PC-3 (cell line): ENCODE measurements around the gene CAPN10. TPM values are rescaled to one million over a fixed set of nuclear protein-coding genes. Genes with fewer than 3 reads are reported as not detected.

Experiments
- ATAC-seq: fragments of 200-7000 bp; cut with Tn5 transposase; 2 replicates; pipeline ENCODE4 v1.9.1; 2020; ENCODE audit warnings: mild to moderate bottlenecking, moderate library complexity
- BruUV-seq: library from RNA; stranded (reverse); fragments of 400-500 nt; replicated peaks from 2 replicates; lab custom pipeline; 2021; lab: Mats Ljungman, UMichigan
- CTCF ChIA-PET: fragments of 300-600 bp; sonication (Branson Sonifier 250); formaldehyde crosslinking; loops from one replicate; lab custom pipeline; 2022; ENCODE audit warnings: antibody characterized with exemption; lab: Charles Lee
- POLR2A ChIA-PET: fragments of 300-600 bp; sonication (Branson Sonifier 250); formaldehyde crosslinking; loops from one replicate; lab custom pipeline; 2022; ENCODE audit warnings: antibody characterized with exemption; ENCODE audit not compliant: unreplicated experiment; lab: Charles Lee
- DNase-seq: peaks from one replicate; pipeline ENCODE4 v3.0.0-alpha.2; 2015
- H2AFZ ChIP-seq: fragments of 300-600 bp; sonication (generic); 2 replicates; pipeline ENCODE4 v1.6.0; 2016; ENCODE audit warnings: antibody characterized with exemption, low read length
- H3F3A ChIP-seq: fragments of 300-600 bp; sonication (generic); one replicate; pipeline ENCODE4 v1.6.0; 2017; ENCODE audit warnings: antibody characterized with exemption, low read length, control low read depth, mild to moderate bottlenecking; ENCODE audit not compliant: unreplicated experiment
- H3K27ac ChIP-seq: fragments of 300-600 bp; sonication (generic); 2 replicates; pipeline ENCODE4 v1.5.1; 2016; ENCODE audit warnings: mild to moderate bottlenecking, low read length
- H3K27me3 ChIP-seq: fragments of 300-600 bp; sonication (generic); 2 replicates; pipeline ENCODE4 v1.6.1; 2016; ENCODE audit warnings: low read length, mixed read lengths
- H3K36me3 ChIP-seq: fragments of 300-600 bp; sonication (generic); 2 replicates; pipeline ENCODE4 v1.6.1; 2016; ENCODE audit warnings: low read depth, mixed run types, low read length, mixed read lengths
- H3K4me1 ChIP-seq: fragments of 300-600 bp; sonication (generic); 2 replicates; pipeline ENCODE4 v1.5.1; 2016; ENCODE audit warnings: low read length; ENCODE audit not compliant: insufficient read depth
- H3K4me2 ChIP-seq: fragments of 300-600 bp; sonication (generic); 2 replicates; pipeline ENCODE4 v1.6.0; 2016; ENCODE audit warnings: low read length
- H3K4me3 ChIP-seq: fragments of 300-600 bp; sonication (generic); 2 replicates; pipeline ENCODE4 v1.5.1; 2016; ENCODE audit warnings: mild to moderate bottlenecking, low read length, mixed read lengths
- H3K79me2 ChIP-seq: fragments of 300-600 bp; sonication (generic); 2 replicates; pipeline ENCODE4 v1.6.1; 2017; ENCODE audit warnings: low read length, mixed read lengths
- H3K9ac ChIP-seq: fragments of 300-600 bp; sonication (generic); 2 replicates; pipeline ENCODE4 v1.6.0; 2016; ENCODE audit warnings: mild to moderate bottlenecking, low read length
- H3K9me2 ChIP-seq: fragments of 300-600 bp; sonication (generic); replicated peaks from 2 replicates; pipeline ENCODE4 v1.6.1; 2016; ENCODE audit warnings: mixed run types, low read length, mixed read lengths
- H3K9me3 ChIP-seq: fragments of 300-600 bp; sonication (generic); 2 replicates; pipeline ENCODE4 v1.6.1; 2016; ENCODE audit warnings: low read length, mixed read lengths
- H4K20me1 ChIP-seq: fragments of 300-600 bp; sonication (generic); 2 replicates; pipeline ENCODE4 v1.6.1; 2016; ENCODE audit warnings: low read length, mixed read lengths
- EZH2 ChIP-seq: fragments of 300-600 bp; sonication (generic); IDR thresholded peaks from one replicate; pipeline ENCODE4 v1.6.1; 2017; ENCODE audit warnings: antibody characterized with exemption, mild to moderate bottlenecking, low read length; ENCODE audit not compliant: unreplicated experiment
- EZH2phosphoT487 ChIP-seq: fragments of 300-600 bp; sonication (generic); IDR thresholded peaks from 2 replicates; pipeline ENCODE4 v1.6.1; 2018; ENCODE audit warnings: mild to moderate bottlenecking, antibody characterized with exemption, low read length, borderline replicate concordance
- intact Hi-C: fragments of 100-400 bp; cut with micrococcal nuclease; formaldehyde crosslinking; loops from 2 replicates; pipeline ENCODE4 v1.9.0; 2023
- total RNA-seq: library from RNA; depleted of rRNA; stranded (reverse); fragments of >200 nt; gene quantifications from 2 replicates; pipeline ENCODE4 v1.2.3, GENCODE V29; 2014
- TF ChIP-seq, protein P1 (sequence below): fragments of 300-600 bp; sonication (generic); conservative IDR thresholded peaks from 2 replicates; pipeline ENCODE4 v1.5.1; 2017; ENCODE audit warnings: antibody characterized with exemption, low read depth, mild to moderate bottlenecking, low read length

CAPN10 gene
- total RNA-seq, 1 experiment from 2014 or later, result 32.2 TPM

DNA sequence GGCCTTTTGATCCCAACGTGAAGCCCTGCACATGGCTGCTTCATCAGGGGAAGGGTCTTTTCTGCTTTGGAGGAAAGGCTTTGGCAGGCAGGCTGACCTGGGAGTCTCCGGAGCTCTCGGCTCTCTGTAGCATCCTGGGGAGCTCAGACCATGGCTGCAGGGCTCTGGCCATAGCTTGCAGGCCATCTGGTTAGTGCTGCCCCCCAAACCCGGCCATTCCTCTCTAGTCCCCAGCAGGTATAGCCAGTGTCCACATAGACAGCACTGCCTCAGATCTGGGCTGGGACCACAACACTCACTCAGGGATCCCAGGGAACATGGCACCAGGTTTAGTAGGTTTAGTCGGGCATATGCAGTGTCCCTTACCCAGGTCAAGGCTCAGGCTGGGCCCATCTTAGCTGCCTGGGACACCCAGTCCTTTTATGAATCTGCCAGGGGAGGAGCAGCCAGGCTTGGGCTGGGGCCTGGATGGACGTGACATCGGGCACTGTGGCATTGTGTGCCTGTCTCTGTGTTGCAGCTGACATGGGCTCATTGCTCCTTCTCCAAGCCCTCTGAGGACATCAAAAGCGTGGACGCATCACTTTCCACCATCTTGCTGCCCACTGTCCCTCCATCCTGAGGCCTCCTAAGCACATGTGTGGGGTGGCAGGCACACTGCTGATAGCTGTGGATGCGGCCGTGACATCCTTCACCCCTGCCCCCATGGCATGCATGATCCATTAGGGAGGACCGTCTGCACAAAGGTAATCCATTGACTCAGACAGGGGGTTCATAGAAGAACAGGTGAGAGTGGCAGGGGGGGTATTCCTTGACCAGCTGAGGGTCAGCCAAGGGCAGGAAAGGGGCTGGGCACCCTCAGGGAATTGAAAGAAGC is 19.6 kb downstream of the CAPN10 start:
- H4K20me1 ChIP-seq, result no peaks in the 10 kb centered on the region
- no peak overlapping the region for H3K4me3 ChIP-seq
- no peak overlapping the region for H3K4me2 ChIP-seq
- no peaks in the 10 kb centered on the region for H3K4me1 ChIP-seq
- no peaks in the 10 kb centered on the region for H3K79me2 ChIP-seq
- ATAC-seq, result no peak
- H3K9me3 ChIP-seq, result no peaks in the 10 kb centered on the region
- intact Hi-C loops, result no loop called here
- no peak for DNase-seq
- no peak overlapping the region for H3K27ac ChIP-seq
- POLR2A ChIA-PET, result interaction anchor here (0.6 kb wide), 1 partner anchor 18 kb away, joined by 4 read pairs; no protein-coding TSS in a partner anchor
- no peaks in the 10 kb centered on the region for H3F3A ChIP-seq
- H3K9me2 ChIP-seq, result no peaks in the 10 kb centered on the region
- TF ChIP-seq, protein P1, sequence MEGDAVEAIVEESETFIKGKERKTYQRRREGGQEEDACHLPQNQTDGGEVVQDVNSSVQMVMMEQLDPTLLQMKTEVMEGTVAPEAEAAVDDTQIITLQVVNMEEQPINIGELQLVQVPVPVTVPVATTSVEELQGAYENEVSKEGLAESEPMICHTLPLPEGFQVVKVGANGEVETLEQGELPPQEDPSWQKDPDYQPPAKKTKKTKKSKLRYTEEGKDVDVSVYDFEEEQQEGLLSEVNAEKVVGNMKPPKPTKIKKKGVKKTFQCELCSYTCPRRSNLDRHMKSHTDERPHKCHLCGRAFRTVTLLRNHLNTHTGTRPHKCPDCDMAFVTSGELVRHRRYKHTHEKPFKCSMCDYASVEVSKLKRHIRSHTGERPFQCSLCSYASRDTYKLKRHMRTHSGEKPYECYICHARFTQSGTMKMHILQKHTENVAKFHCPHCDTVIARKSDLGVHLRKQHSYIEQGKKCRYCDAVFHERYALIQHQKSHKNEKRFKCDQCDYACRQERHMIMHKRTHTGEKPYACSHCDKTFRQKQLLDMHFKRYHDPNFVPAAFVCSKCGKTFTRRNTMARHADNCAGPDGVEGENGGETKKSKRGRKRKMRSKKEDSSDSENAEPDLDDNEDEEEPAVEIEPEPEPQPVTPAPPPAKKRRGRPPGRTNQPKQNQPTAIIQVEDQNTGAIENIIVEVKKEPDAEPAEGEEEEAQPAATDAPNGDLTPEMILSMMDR, result no peak
- TF ChIP-seq EZH2 (no peak), EZH2phosphoT487 (no peak)
- no TSS peak for BruUV-seq
- no peak overlapping the region for H2AFZ ChIP-seq
- H3K36me3 ChIP-seq, result no peaks in the 10 kb centered on the region
- H3K9ac ChIP-seq, result no peak overlapping the region
- CTCF ChIA-PET, result no interaction called here
- no peaks in the 10 kb centered on the region for H3K27me3 ChIP-seq

DNA sequence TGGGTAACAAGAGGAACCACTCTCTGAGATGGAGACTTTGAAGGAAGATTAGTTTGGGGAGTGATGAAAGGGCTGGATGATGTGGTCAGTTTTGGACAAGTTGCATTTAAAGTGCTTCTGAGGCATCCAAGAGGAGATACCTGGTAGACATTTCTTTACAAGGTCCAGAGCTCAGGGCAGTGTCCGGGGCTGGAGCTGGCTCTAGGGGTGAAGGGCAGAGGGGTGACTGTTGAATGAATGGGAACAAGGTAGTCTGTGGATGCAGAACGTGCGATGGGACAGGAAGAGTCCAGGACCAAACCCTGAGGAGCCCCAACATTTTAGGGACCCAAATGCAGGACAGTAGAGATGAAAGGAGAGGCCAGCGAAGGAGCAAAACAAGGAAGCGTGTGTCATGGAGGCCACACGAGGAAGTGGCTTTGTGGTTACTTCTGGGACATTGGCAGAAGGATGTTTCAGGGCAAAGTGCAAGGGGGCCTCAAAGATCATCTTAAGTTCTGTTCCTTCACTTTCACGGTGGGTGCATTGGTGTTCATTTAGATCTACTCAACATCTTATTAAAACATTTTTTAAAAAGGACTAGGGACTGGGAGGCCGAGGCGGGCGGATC is 25.2 kb downstream of the CAPN10 start:
- no TSS peak for BruUV-seq
- DNase-seq (no peak), ATAC-seq (no peak)
- POLR2A ChIA-PET, result no interaction called here
- intact Hi-C loops, result no loop called here
- Histone ChIP-seq H3K36me3 (no peaks in the 10 kb centered on the region), H3K9ac (no peak overlapping the region), H3K79me2 (no peaks in the 10 kb centered on the region), H2AFZ (no peak overlapping the region), H3K4me2 (no peak overlapping the region), H3K9me2 (no peaks in the 10 kb centered on the region), H4K20me1 (no peaks in the 10 kb centered on the region), H3K4me3 (no peak overlapping the region), H3K9me3 (no peaks in the 10 kb centered on the region), H3K27me3 (no peaks in the 10 kb centered on the region), H3K27ac (no peak overlapping the region), H3F3A (no peaks in the 10 kb centered on the region), H3K4me1 (no peaks in the 10 kb centered on the region)
- TF ChIP-seq EZH2phosphoT487, result no peak
- TF ChIP-seq, protein P1, result no peak
- TF ChIP-seq EZH2, result no peak
- CTCF ChIA-PET, result no interaction called here

- no peaks in the 10 kb centered on the region for H3K27me3 ChIP-seq
- no peak overlapping the region for H3K9ac ChIP-seq
- H3K4me1 ChIP-seq, result no peaks in the 10 kb centered on the region
- H4K20me1 ChIP-seq, result no peaks in the 10 kb centered on the region
- no peak overlapping the region for H3K4me2 ChIP-seq
- H3K36me3 ChIP-seq, result no peaks in the 10 kb centered on the region
- no peak overlapping the region for H3K27ac ChIP-seq
- no peak overlapping the region for H2AFZ ChIP-seq
- intact Hi-C loops, result no loop called here
- H3F3A ChIP-seq, result no peaks in the 10 kb centered on the region
- DNase-seq (no peak), ATAC-seq (no peak)
- H3K4me3 ChIP-seq, result no peak overlapping the region
- BruUV-seq, result no TSS peak
- H3K9me2 ChIP-seq, result no peaks in the 10 kb centered on the region
- H3K9me3 ChIP-seq, result no peaks in the 10 kb centered on the region
- CTCF ChIA-PET, result no interaction called here
- POLR2A ChIA-PET, result no interaction called here
- TF ChIP-seq, protein P1, result no peak
- no peak for TF ChIP-seq EZH2phosphoT487
- H3K79me2 ChIP-seq, result no peaks in the 10 kb centered on the region
Measured at GRCh38 chr2:240613781-240614180, 27.2 kb downstream of the CAPN10 start.
